OCI-LY3 (cell line): ENCODE data around the gene ESAM.

ENCODE experiments used
- H2AFZ ChIP-seq: fragments of 200-600, 300-600 bp; shearing (Covaris generic); 2 replicates; pipeline ENCODE4 v1.6.0; 2014; ENCODE audit warnings: antibody characterized with exemption, low read depth, low read length
- H3K27ac ChIP-seq: fragments of 200-600, 300-600 bp; sonication (generic); 2 replicates; pipeline ENCODE4 v1.5.1; 2014; ENCODE audit warnings: mild to moderate bottlenecking, low read length, moderate library complexity, mixed read lengths
- H3K27me3 ChIP-seq: fragments of 200-600, 300-600 bp; sonication (generic); 2 replicates; pipeline ENCODE4 v1.6.1; 2014; ENCODE audit warnings: low read depth, low read length, mixed read lengths
- H3K36me3 ChIP-seq: fragments of 200-600, 300-600 bp; sonication (generic); replicated peaks from 2 replicates; pipeline ENCODE3; 2014; ENCODE audit warnings: low read depth, low read length, mixed read lengths
- H3K4me1 ChIP-seq: fragments of 300-600, 200-600 bp; sonication (generic); 2 replicates; pipeline ENCODE4 v1.6.1; 2014; ENCODE audit warnings: low read length, mixed read lengths
- H3K4me2 ChIP-seq: fragments of 200-600, 300-600 bp; sonication (generic); 2 replicates; pipeline ENCODE4 v1.6.1; 2014; ENCODE audit warnings: low read length, mixed read lengths
- H3K4me3 ChIP-seq: fragments of 300-600, 200-600 bp; sonication (generic); 2 replicates; pipeline ENCODE4 v1.5.1; 2014; ENCODE audit warnings: antibody characterized with exemption, mild to moderate bottlenecking, low read length, moderate library complexity
- H3K79me2 ChIP-seq: fragments of 300-600, 200-600 bp; shearing (Covaris generic); 2 replicates; pipeline ENCODE4 v1.6.1; 2014; ENCODE audit warnings: mild to moderate bottlenecking, low read length, mixed read lengths
- H3K9ac ChIP-seq: fragments of 300-600, 200-600 bp; shearing (Covaris generic); 2 replicates; pipeline ENCODE4 v1.6.0; 2014; ENCODE audit warnings: mild to moderate bottlenecking, low read length, moderate library complexity
- H3K9me3 ChIP-seq: fragments of 200-600, 300-600 bp; shearing (Covaris generic); 2 replicates; pipeline ENCODE4 v1.6.1; 2014; ENCODE audit warnings: low read length, mixed read lengths; ENCODE audit not compliant: insufficient read depth
- H4K20me1 ChIP-seq: fragments of 200-600, 300-600 bp; sonication (generic); 2 replicates; pipeline ENCODE4 v1.6.1; 2016; ENCODE audit warnings: low read length, mixed read lengths; ENCODE audit not compliant: insufficient read depth
- CTCF ChIP-seq: fragments of 200-600, 300-600 bp; sonication (generic); IDR thresholded peaks from 2 replicates; pipeline ENCODE4 v1.5.1; 2014; ENCODE audit warnings: antibody characterized with exemption, low read length, low read depth
- EZH2phosphoT487 ChIP-seq: fragments of 200-600 bp; shearing (Covaris generic); IDR thresholded peaks from 2 replicates; pipeline ENCODE4 v1.6.1; 2018; ENCODE audit warnings: antibody characterized with exemption, mixed run types, low read depth

Gene ESAM

GRCh38 chr11:124762624-124763155 is 600 bp upstream of the ESAM start:
- TF ChIP-seq CTCF (no peak), EZH2phosphoT487 (no peak)
- Histone ChIP-seq H3K9me3 (no peaks in the 10 kb centered on the region), H2AFZ (peak overlapping the region; percentile 66), H4K20me1 (peaks cover 5% of the 10 kb centered on the region; the same call in 1 of the 2 replicates), H3K36me3 (peaks cover 3% of the 10 kb centered on the region), H3K9ac (peak overlapping the region; percentile 60), H3K27ac (no peak overlapping the region), H3K79me2 (no peaks in the 10 kb centered on the region), H3K4me1 (peaks cover 8% of the 10 kb centered on the region), H3K4me2 (peak overlapping the region; percentile 94), H3K4me3 (peak overlapping the region; percentile 90), H3K27me3 (peaks cover 17% of the 10 kb centered on the region; the same call in 1 of the 2 replicates)

DNA sequence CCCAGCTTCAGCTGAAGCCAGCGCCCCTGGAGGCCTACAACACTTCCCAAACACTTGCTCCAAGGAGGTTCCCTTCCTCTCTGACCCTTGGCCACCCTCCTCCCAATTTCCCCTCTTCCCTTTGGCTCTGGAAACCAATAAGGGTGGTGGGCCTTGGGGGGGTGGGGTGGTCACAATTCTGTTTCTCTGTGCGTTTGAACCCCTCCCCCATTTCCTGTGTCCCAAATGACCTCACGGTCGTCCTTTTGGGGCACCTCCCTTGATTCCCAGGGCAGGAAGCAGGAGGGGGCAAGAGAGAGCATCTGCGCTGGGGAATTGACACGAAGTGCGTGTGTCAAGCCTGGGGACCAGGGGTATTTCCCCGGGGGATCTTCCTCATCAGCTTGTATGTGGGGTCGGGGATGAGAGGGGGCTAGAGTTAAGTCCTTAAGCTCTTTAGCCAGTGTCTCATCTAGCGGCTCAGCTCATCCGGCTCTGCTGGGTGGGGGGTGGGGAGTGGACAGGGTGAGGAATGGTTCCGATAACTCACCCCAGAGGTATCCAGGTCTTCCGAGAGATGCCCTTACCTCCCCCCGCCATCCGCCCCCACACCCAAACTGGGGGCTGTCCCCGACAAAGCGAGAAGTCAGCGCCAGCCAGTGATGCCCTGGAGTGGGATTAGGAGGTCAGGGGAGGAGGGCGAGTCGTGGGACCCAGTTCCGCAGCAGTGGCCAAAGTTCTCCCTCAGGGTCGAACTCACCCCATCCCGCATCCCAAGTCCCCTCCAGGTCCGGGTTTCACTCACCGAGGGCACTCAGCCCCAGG is 587 bp downstream of the ESAM start:
- H3K9ac ChIP-seq = peak overlapping the region; percentile 48; the same call in 1 of the 2 replicates
- H3K27ac ChIP-seq = no peak overlapping the region
- TF ChIP-seq CTCF = no peak
- no peak for TF ChIP-seq EZH2phosphoT487
- peaks cover 17% of the 10 kb centered on the region; the same call in 1 of the 2 replicates for H3K27me3 ChIP-seq
- H3K79me2 ChIP-seq = no peaks in the 10 kb centered on the region
- peak overlapping the region; percentile 75 for H2AFZ ChIP-seq
- peak overlapping the region; percentile 94 for H3K4me2 ChIP-seq
- H3K4me3 ChIP-seq = peak overlapping the region; percentile 90
- H3K4me1 ChIP-seq = peaks cover 8% of the 10 kb centered on the region
- peaks cover 3% of the 10 kb centered on the region for H3K36me3 ChIP-seq
- H4K20me1 ChIP-seq = peaks cover 5% of the 10 kb centered on the region; the same call in 1 of the 2 replicates
- no peaks in the 10 kb centered on the region for H3K9me3 ChIP-seq

DNA sequence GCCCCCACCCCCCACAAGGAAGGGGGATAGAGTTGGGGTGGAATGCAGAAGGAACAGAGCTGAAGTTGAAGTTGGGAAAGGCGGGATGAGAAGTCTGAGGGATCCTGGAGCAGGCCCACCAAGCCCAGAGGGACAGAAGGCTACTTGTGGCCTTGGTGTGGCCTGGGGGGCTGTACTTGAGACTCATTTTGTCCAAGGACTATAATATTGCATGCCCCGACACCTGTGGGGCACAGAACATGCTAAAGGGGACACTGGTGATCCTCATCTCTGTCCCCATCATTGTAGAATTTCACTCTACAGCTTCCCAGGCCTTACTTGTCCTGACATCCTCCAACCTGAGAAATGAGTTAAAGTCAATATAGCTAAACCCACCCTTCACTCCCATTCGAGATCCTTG is 1.3 kb downstream of the ESAM start:
- Histone ChIP-seq H3K4me1 (peaks cover 8% of the 10 kb centered on the region), H3K4me3 (no peak overlapping the region)
- TF ChIP-seq EZH2phosphoT487 = no peak
- TF ChIP-seq CTCF = no peak

GRCh38 chr11:124760205-124760652 is 1.9 kb downstream of the ESAM start:
- H4K20me1 ChIP-seq = peaks cover 5% of the 10 kb centered on the region; the same call in 1 of the 2 replicates
- peaks cover 8% of the 10 kb centered on the region for H3K4me1 ChIP-seq
- no peaks in the 10 kb centered on the region for H3K9me3 ChIP-seq
- no peak overlapping the region for H3K4me3 ChIP-seq
- H3K36me3 ChIP-seq = peaks cover under 1% of the 10 kb centered on the region
- TF ChIP-seq EZH2phosphoT487 = no peak
- no peak for TF ChIP-seq CTCF
- H3K27me3 ChIP-seq = peaks cover 17% of the 10 kb centered on the region; the same call in 1 of the 2 replicates
- H3K4me2 ChIP-seq = no peak overlapping the region
- no peaks in the 10 kb centered on the region for H3K79me2 ChIP-seq
- H3K9ac ChIP-seq = no peak overlapping the region
- no peak overlapping the region for H2AFZ ChIP-seq
- H3K27ac ChIP-seq = no peak overlapping the region

More for the DNA sequence above, 1.3 kb downstream of the ESAM start:
- H3K9me3 ChIP-seq = no peaks in the 10 kb centered on the region
- H2AFZ ChIP-seq = no peak overlapping the region
- no peaks in the 10 kb centered on the region for H3K79me2 ChIP-seq
- H3K9ac ChIP-seq = no peak overlapping the region
- H3K27ac ChIP-seq = no peak overlapping the region
- H3K4me2 ChIP-seq = no peak overlapping the region
- peaks cover 17% of the 10 kb centered on the region; the same call in 1 of the 2 replicates for H3K27me3 ChIP-seq
- peaks cover 5% of the 10 kb centered on the region; the same call in 1 of the 2 replicates for H4K20me1 ChIP-seq
- H3K36me3 ChIP-seq = peaks cover 3% of the 10 kb centered on the region
